BJ (cell line): ENCODE results near the gene BCL2L2. TPM values are rescaled to one million over a fixed set of nuclear protein-coding genes. Genes with fewer than 3 reads are reported as not detected.
A peak's percentile ranks its signal among the peaks of the same experiment; 100 is the strongest.

Experiments
- CTCF ChIA-PET: fragments of 350-600 bp; formaldehyde crosslinking; extraction: SDS; loops from one replicate; lab custom pipeline; 2021; ENCODE audit warnings: antibody characterized with exemption, inconsistent platforms; lab: Yijun Ruan, JAX
- POLR2A ChIA-PET: fragments of 300-600 bp; sonication (Branson Sonifier 250); formaldehyde crosslinking; extraction: SDS; loops from one replicate; lab custom pipeline; 2021; ENCODE audit warnings: antibody characterized with exemption; lab: Charles Lee
- DNase-seq: peaks from one replicate; pipeline ENCODE4 v3.0.0-alpha.2; 2011; ENCODE audit warnings: low read depth
- H3K27me3 ChIP-seq: 2 replicates; pipeline ENCODE4 v1.6.0; 2011; ENCODE audit warnings: low read length; ENCODE audit not compliant: control insufficient read depth, insufficient read depth
- H3K36me3 ChIP-seq: 2 replicates; pipeline ENCODE4 v1.5.1; 2011; ENCODE audit warnings: low read length; ENCODE audit not compliant: control insufficient read depth, insufficient read depth
- H3K4me3 ChIP-seq: 2 replicates; pipeline ENCODE4 v1.5.1; 2011; ENCODE audit warnings: low read depth, mild to moderate bottlenecking, control low read depth, low read length
- polyA plus RNA-seq: library from polyadenylated mRNA; depleted of rRNA; stranded (reverse); fragments of >200 nt; gene quantifications from 2 replicates; pipeline ENCODE4 v1.2.3, GENCODE V29; 2011
- TF ChIP-seq, protein P1 (sequence below): IDR thresholded peaks from 2 replicates; pipeline ENCODE4 v1.5.1; 2011; ENCODE audit warnings: low read depth, mild to moderate bottlenecking, control low read depth, inconsistent platforms, low read length, moderate library complexity; ENCODE audit not compliant: insufficient read depth

The BCL2L2 gene
- polyA plus RNA-seq, 1 experiment: 26.5 TPM

DNA sequence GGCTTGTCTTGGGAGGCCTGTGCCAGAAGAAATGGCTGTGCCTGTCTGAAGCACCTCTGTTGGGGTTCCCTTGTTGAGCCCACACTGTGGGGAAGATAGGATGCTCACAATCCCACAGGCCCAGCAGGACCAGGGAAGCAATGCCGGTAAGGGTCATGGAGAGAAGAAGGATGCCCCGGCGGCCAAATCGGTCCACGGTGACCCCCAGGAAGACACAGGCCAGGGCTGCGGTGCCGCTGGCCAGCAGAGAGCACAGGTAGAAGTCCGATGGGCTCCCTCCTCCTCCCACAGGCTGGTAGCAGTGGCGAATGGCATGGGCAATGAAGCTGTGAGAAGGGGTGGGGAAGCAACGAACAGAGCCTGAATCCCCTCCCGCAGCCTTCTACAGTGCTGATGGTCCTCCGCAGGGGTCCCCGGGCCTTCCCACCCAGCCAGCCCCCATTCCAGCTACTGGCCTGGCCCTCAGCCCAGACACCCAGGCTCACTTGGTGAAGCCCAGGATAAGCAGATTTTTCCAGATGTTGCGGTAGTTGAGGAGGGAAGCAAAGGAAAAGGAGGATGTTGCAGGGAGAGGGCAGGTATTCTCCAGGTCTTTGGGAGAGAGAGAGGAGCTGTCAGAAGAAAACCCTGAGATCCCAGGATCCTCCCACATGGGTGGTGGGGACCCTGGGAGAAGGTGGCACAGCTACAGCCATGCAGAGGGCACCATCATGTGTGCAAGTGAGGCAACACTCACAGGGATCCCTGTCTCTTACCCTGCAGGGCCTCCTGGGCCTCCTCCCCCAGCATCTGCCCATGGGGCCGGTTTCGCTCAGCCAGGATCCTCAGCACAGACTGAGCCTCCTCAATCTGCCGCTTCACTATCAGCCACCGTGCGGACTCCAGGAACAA lies 41.0 kb downstream of the BCL2L2 start:
- ChIA-PET POLR2A (no interaction called here), CTCF (interaction anchor here (1.3 to 4.2 kb wide), 2 partner anchors 21 to 32 kb away, joined by 4 to 15 read pairs; no protein-coding TSS in a partner anchor)
- TF ChIP-seq, protein P1, sequence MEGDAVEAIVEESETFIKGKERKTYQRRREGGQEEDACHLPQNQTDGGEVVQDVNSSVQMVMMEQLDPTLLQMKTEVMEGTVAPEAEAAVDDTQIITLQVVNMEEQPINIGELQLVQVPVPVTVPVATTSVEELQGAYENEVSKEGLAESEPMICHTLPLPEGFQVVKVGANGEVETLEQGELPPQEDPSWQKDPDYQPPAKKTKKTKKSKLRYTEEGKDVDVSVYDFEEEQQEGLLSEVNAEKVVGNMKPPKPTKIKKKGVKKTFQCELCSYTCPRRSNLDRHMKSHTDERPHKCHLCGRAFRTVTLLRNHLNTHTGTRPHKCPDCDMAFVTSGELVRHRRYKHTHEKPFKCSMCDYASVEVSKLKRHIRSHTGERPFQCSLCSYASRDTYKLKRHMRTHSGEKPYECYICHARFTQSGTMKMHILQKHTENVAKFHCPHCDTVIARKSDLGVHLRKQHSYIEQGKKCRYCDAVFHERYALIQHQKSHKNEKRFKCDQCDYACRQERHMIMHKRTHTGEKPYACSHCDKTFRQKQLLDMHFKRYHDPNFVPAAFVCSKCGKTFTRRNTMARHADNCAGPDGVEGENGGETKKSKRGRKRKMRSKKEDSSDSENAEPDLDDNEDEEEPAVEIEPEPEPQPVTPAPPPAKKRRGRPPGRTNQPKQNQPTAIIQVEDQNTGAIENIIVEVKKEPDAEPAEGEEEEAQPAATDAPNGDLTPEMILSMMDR: no peak
- Histone ChIP-seq H3K36me3 (no peaks in the 10 kb centered on the region), H3K4me3 (no peak overlapping the region), H3K27me3 (no peaks in the 10 kb centered on the region)
- DNase-seq: no peak

DNA sequence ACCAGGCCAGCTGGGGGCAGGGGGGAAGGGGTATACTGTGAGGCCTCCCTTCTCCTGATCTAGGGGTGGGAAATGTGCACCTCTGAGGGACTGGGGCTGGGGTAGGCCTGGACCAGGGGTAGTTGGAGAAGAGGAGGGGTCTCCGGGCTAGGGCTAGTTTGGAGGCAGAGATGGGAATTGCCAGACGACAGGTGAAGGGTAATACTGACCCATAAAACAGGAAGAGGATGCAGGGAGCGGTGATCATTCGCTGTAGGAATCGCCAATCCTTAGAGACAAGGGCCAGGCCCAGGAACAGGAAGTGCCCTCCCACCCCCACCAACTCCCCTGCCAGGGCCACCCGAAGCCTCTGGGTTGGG lies 41.6 kb downstream of the BCL2L2 start:
- ChIA-PET POLR2A (interaction anchor here (0.6 kb wide), 1 partner anchor 199 kb away, joined by 4 read pairs; no protein-coding TSS in a partner anchor), CTCF (interaction anchor here (4.2 kb wide), 1 partner anchor 31 kb away, joined by 15 read pairs; no protein-coding TSS in a partner anchor)
- TF ChIP-seq, protein P1: no peak
- no peaks in the 10 kb centered on the region for H3K27me3 ChIP-seq
- no peak for DNase-seq
- H3K4me3 ChIP-seq: no peak overlapping the region
- no peaks in the 10 kb centered on the region for H3K36me3 ChIP-seq

GRCh38 chr14:23349156-23349845 lies 42.7 kb downstream of the BCL2L2 start:
- TF ChIP-seq, protein P1: no peak
- ChIA-PET POLR2A (interaction anchor here (0.6 kb wide), 1 partner anchor 198 kb away, joined by 4 read pairs; no protein-coding TSS in a partner anchor), CTCF (no interaction called here)
- no peaks in the 10 kb centered on the region for H3K36me3 ChIP-seq
- H3K27me3 ChIP-seq: no peaks in the 10 kb centered on the region; the same call in 1 of the 2 replicates
- DNase-seq: no peak
- no peak overlapping the region for H3K4me3 ChIP-seq

DNA sequence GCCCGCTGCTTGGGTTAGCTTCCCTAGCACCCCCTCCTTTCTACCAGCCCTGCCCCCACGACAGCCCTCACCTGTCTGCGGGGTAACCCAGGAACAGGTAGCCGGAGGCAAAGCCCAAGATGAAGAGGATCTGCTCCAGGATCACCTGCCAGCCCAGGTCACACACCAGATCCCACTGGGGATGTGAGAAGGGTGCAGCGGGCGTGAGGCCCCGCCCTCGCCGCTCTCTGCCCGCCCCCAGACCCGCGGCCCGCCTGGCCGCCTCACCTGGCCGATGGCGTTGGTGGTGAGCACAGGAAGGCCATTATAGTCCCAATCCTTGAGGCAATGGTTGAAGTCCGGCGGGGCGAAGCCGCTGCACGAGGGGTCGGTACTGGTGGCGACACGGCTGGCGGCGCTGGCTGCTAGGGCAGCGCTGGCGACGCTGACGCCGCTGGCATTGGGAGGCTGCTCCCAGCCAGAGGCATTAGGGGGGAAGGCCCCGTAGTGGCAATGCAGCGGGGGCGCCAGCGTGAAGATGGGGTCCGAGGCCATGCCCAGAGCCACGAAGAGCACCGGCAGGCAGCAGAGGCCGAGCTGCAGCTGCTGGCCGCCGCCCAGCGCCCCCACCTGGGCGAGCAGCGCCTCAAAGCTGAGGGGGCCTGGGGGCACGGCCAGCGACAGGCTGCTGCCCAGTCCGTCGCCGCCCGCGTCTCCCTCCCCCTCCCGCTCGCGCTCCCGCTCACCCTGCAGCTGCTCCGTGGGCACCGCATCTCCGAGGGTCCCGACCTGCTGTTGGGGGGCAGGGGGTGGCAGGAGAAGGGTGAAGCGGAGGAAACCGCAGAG lies 45.3 kb downstream of the BCL2L2 start:
- DNase-seq: no peak
- H3K27me3 ChIP-seq: peaks cover 1% of the 10 kb centered on the region; the same call in 1 of the 2 replicates
- peak overlapping the region; percentile 74 for H3K4me3 ChIP-seq
- no peaks in the 10 kb centered on the region for H3K36me3 ChIP-seq
- ChIA-PET POLR2A (interaction anchor here (0.6 to 0.8 kb wide), 3 partner anchors 12 to 30 kb away, joined by 3 read pairs; no protein-coding TSS in a partner anchor), CTCF (interaction anchor here (0.7 to 1.9 kb wide), 4 partner anchors 18 to 30 kb away, joined by 3 to 15 read pairs (median 3); partner anchors contain the start of gene IL25)
- TF ChIP-seq, protein P1: no peak
